ENCODE measurements around the gene RAB3D. TPM values are rescaled to one million over a fixed set of nuclear protein-coding genes. Genes with fewer than 3 reads are reported as not detected.
A peak's percentile ranks its signal among the peaks of the same experiment; 100 is the strongest.

Gene RAB3D
- total and polyA plus RNA-seq, 4 donors = 13.2 to 27.0 (median 15.8) TPM

GRCh38 chr19:11378319-11379189 is 39.1 kb upstream of the RAB3D start:
- no peak overlapping the region for H3K4me3 ChIP-seq (ENCODE audit: low read depth, low read length)
- H3K36me3 ChIP-seq (ENCODE audit: control insufficient read depth, insufficient read depth, low read length) = peaks cover 21% of the 10 kb centered on the region
- no peaks in the 10 kb centered on the region for H3K9me3 ChIP-seq (ENCODE audit: control insufficient read depth, insufficient read depth, low read length)
- H3K4me1 ChIP-seq (ENCODE audit: control insufficient read depth, insufficient read depth, low read length) = peaks cover 57% of the 10 kb centered on the region
- H3K27me3 ChIP-seq (ENCODE audit: control insufficient read depth, insufficient read depth, low read length) = peaks cover 22% of the 10 kb centered on the region
- 36% methylated on average over 5 of the region's 8 CpGs for WGBS (ENCODE audit: insufficient coverage)
- peak in 1 of 6 donors; percentile 47 for DNase-seq (ENCODE audit: low read depth in 4 of 6, low spot score in 6 of 6)
- no peak overlapping the region for H3K27ac ChIP-seq (ENCODE audit: low read depth, low read length)

- H3K9me3 ChIP-seq (ENCODE audit: control insufficient read depth, insufficient read depth, low read length) = no peaks in the 10 kb centered on the region
- H3K4me3 ChIP-seq (ENCODE audit: low read depth, low read length) = no peak overlapping the region
- 100% methylated on average over 3 of the region's 3 CpGs for WGBS (ENCODE audit: insufficient coverage)
- no peak overlapping the region for H3K27ac ChIP-seq (ENCODE audit: low read depth, low read length)
- H3K4me1 ChIP-seq (ENCODE audit: control insufficient read depth, insufficient read depth, low read length) = peaks cover 57% of the 10 kb centered on the region
- DNase-seq (ENCODE audit: low read depth in 4 of 6, low spot score in 6 of 6) = no peak
- H3K27me3 ChIP-seq (ENCODE audit: control insufficient read depth, insufficient read depth, low read length) = peaks cover 14% of the 10 kb centered on the region
- peaks cover 21% of the 10 kb centered on the region for H3K36me3 ChIP-seq (ENCODE audit: control insufficient read depth, insufficient read depth, low read length)
Measured at GRCh38 chr19:11377756-11378155, 38.3 kb upstream of the RAB3D start.

GRCh38 chr19:11377237-11377636 is 37.8 kb upstream of the RAB3D start:
- Histone ChIP-seq H3K36me3 (ENCODE audit: control insufficient read depth, insufficient read depth, low read length) (peaks cover 21% of the 10 kb centered on the region), H3K27ac (ENCODE audit: low read depth, low read length) (no peak overlapping the region), H3K4me1 (ENCODE audit: control insufficient read depth, insufficient read depth, low read length) (peaks cover 54% of the 10 kb centered on the region), H3K4me3 (ENCODE audit: low read depth, low read length) (no peak overlapping the region), H3K27me3 (ENCODE audit: control insufficient read depth, insufficient read depth, low read length) (peaks cover 10% of the 10 kb centered on the region), H3K9me3 (ENCODE audit: control insufficient read depth, insufficient read depth, low read length) (no peaks in the 10 kb centered on the region)
- DNase-seq (ENCODE audit: low read depth in 4 of 6, low spot score in 6 of 6) = no peak

- peak overlapping the region; percentile 95 for H3K4me3 ChIP-seq (ENCODE audit: low read depth, low read length)
- peaks cover 21% of the 10 kb centered on the region for H3K36me3 ChIP-seq (ENCODE audit: control insufficient read depth, insufficient read depth, low read length)
- no peaks in the 10 kb centered on the region for H3K27me3 ChIP-seq (ENCODE audit: control insufficient read depth, insufficient read depth, low read length)
- whole genome bisulfite sequencing (ENCODE audit: insufficient coverage) = 30% methylated on average over 22 of the region's 27 CpGs
- H3K9me3 ChIP-seq (ENCODE audit: control insufficient read depth, insufficient read depth, low read length) = no peaks in the 10 kb centered on the region
- peaks cover 38% of the 10 kb centered on the region for H3K4me1 ChIP-seq (ENCODE audit: control insufficient read depth, insufficient read depth, low read length)
- DNase-seq (ENCODE audit: low read depth in 4 of 6, low spot score in 6 of 6) = no peak
- peak overlapping the region; percentile 100 for H3K27ac ChIP-seq (ENCODE audit: low read depth, low read length)
Measured at GRCh38 chr19:11375143-11375948, 35.9 kb upstream of the RAB3D start.

GRCh38 chr19:11374433-11375142 is 35.1 kb upstream of the RAB3D start, which contains the start of gene SWSAP1:
SWSAP1 (plus strand) TSS chr19:11374666; CDS start chr19:11374681, 15 bp downstream.
- DNase-seq (ENCODE audit: low read depth in 4 of 6, low spot score in 6 of 6) = peak; percentile 99 to 100 (median 99)
- peak within 1 kb of the TSS; percentile 95 for H3K4me3 ChIP-seq (ENCODE audit: low read depth, low read length)
- under 1% methylated on average over 44 of the region's 44 CpGs for WGBS (ENCODE audit: insufficient coverage)
- peaks cover 38% of the 10 kb centered on the region for H3K4me1 ChIP-seq (ENCODE audit: control insufficient read depth, insufficient read depth, low read length)
- peak within 1 kb of the TSS; percentile 100 for H3K27ac ChIP-seq (ENCODE audit: low read depth, low read length)
- H3K27me3 ChIP-seq (ENCODE audit: control insufficient read depth, insufficient read depth, low read length) = no peaks in the 10 kb centered on the region
- no peaks in the 10 kb centered on the region for H3K9me3 ChIP-seq (ENCODE audit: control insufficient read depth, insufficient read depth, low read length)
- peaks cover 23% of the 10 kb centered on the region for H3K36me3 ChIP-seq (ENCODE audit: control insufficient read depth, insufficient read depth, low read length)

- Histone ChIP-seq H3K27me3 (ENCODE audit: control insufficient read depth, insufficient read depth, low read length) (no peaks in the 10 kb centered on the region), H3K9me3 (ENCODE audit: control insufficient read depth, insufficient read depth, low read length) (no peaks in the 10 kb centered on the region), H3K4me1 (ENCODE audit: control insufficient read depth, insufficient read depth, low read length) (peaks cover 38% of the 10 kb centered on the region), H3K27ac (ENCODE audit: low read depth, low read length) (peak overlapping the region; percentile 100), H3K4me3 (ENCODE audit: low read depth, low read length) (peak overlapping the region; percentile 95), H3K36me3 (ENCODE audit: control insufficient read depth, insufficient read depth, low read length) (peaks cover 29% of the 10 kb centered on the region)
- WGBS (ENCODE audit: insufficient coverage) = 20% methylated on average over 8 of the region's 11 CpGs
- DNase-seq (ENCODE audit: low read depth in 4 of 6, low spot score in 6 of 6) = no peak
Measured at GRCh38 chr19:11373885-11374432, 34.5 kb upstream of the RAB3D start.

GRCh38 chr19:11373166-11373884 is 33.9 kb upstream of the RAB3D start:
- H3K27ac ChIP-seq (ENCODE audit: low read depth, low read length) = peak overlapping the region; percentile 100
- DNase-seq (ENCODE audit: low read depth in 4 of 6, low spot score in 6 of 6) = peak; percentile 61 to 97 (median 84)

GRCh38 chr19:11370744-11371143 is 31.3 kb upstream of the RAB3D start:
- Histone ChIP-seq H3K27me3 (ENCODE audit: control insufficient read depth, insufficient read depth, low read length) (no peaks in the 10 kb centered on the region), H3K27ac (ENCODE audit: low read depth, low read length) (no peak overlapping the region), H3K4me3 (ENCODE audit: low read depth, low read length) (no peak overlapping the region), H3K36me3 (ENCODE audit: control insufficient read depth, insufficient read depth, low read length) (peaks cover 16% of the 10 kb centered on the region), H3K4me1 (ENCODE audit: control insufficient read depth, insufficient read depth, low read length) (peaks cover 29% of the 10 kb centered on the region), H3K9me3 (ENCODE audit: control insufficient read depth, insufficient read depth, low read length) (no peaks in the 10 kb centered on the region)
- WGBS (ENCODE audit: insufficient coverage) = 88% methylated on average over 2 of the region's 2 CpGs
- DNase-seq (ENCODE audit: low read depth in 4 of 6, low spot score in 6 of 6) = no peak

More at GRCh38 chr19:11373166-11373884, 33.9 kb upstream of the RAB3D start:
- Histone ChIP-seq H3K9me3 (ENCODE audit: control insufficient read depth, insufficient read depth, low read length) (no peaks in the 10 kb centered on the region), H3K27me3 (ENCODE audit: control insufficient read depth, insufficient read depth, low read length) (no peaks in the 10 kb centered on the region), H3K4me3 (ENCODE audit: low read depth, low read length) (peak overlapping the region; percentile 95), H3K4me1 (ENCODE audit: control insufficient read depth, insufficient read depth, low read length) (peaks cover 36% of the 10 kb centered on the region), H3K36me3 (ENCODE audit: control insufficient read depth, insufficient read depth, low read length) (peaks cover 26% of the 10 kb centered on the region)
- WGBS (ENCODE audit: insufficient coverage) = 15% methylated on average over 9 of the region's 10 CpGs
